Mesenchymal stem cell (in vitro differentiated cells and primary cell): ENCODE data around the gene CCDC188.

Experiments used
- DNase-seq: peaks from one replicate; pipeline ENCODE4 v3.0.0-alpha.2; 2013
- H2AFZ ChIP-seq: one replicate; pipeline ENCODE4 v1.6.1; 2013; ENCODE audit warnings: low read depth, mild to moderate bottlenecking, control low read depth, inconsistent platforms, low read length, moderate library complexity
- H2AK5ac ChIP-seq: 2 replicates; pipeline ENCODE4 v1.6.1; 2013; ENCODE audit warnings: low read length, moderate library complexity, mild to moderate bottlenecking, inconsistent platforms; ENCODE audit not compliant: severe bottlenecking
- H2BK120ac ChIP-seq: one replicate; pipeline ENCODE4 v1.6.1; 2013; ENCODE audit warnings: low read depth, mild to moderate bottlenecking, inconsistent platforms, low read length, moderate library complexity
- H2BK12ac ChIP-seq, 2 experiments: one replicate each; pipeline ENCODE4 v1.6.1; 2013; ENCODE audit warnings: inconsistent platforms in 2 of 2, low read length in 2 of 2, mild to moderate bottlenecking in 2 of 2, moderate library complexity in 2 of 2, control low read depth in 1 of 2
- H2BK15ac ChIP-seq: one replicate; pipeline ENCODE4 v1.6.1; 2013; ENCODE audit warnings: mild to moderate bottlenecking, low read depth, inconsistent platforms; ENCODE audit not compliant: poor library complexity, severe bottlenecking
- H2BK5ac ChIP-seq: 2 replicates; pipeline ENCODE4 v1.6.1; 2013; ENCODE audit warnings: low read depth, mild to moderate bottlenecking, low read length, control low read depth, inconsistent platforms; ENCODE audit not compliant: poor library complexity, severe bottlenecking
- H3K14ac ChIP-seq, 2 experiments: one replicate each; pipeline ENCODE4 v1.6.1; 2013; ENCODE audit warnings: inconsistent platforms in 2 of 2, low read length in 2 of 2, control low read depth in 1 of 2, mild to moderate bottlenecking in 1 of 2, moderate library complexity in 1 of 2
- H3K18ac ChIP-seq, 2 experiments: one replicate each; pipeline ENCODE4 v1.6.1; 2013; ENCODE audit warnings: inconsistent platforms in 2 of 2, low read length in 2 of 2, control low read depth in 1 of 2, low read depth in 1 of 2, mild to moderate bottlenecking in 1 of 2
- H3K23ac ChIP-seq, 2 experiments: one replicate each; pipeline ENCODE4 v1.6.1; 2013; ENCODE audit warnings: inconsistent platforms in 2 of 2, low read length in 2 of 2, mild to moderate bottlenecking in 2 of 2, moderate library complexity in 2 of 2, control low read depth in 1 of 2
- H3K27ac ChIP-seq: 2 replicates; pipeline ENCODE4 v1.5.1; 2013; ENCODE audit warnings: mild to moderate bottlenecking, moderate library complexity, low read length, control low read depth, inconsistent platforms; ENCODE audit not compliant: poor library complexity, severe bottlenecking
- H3K27me3 ChIP-seq, 2 experiments: 2 replicates each; pipeline versions ENCODE4 v1.6.1 to v1.7.0; 2013; ENCODE audit warnings: low read length in 2 of 2, mild to moderate bottlenecking in 2 of 2, moderate library complexity in 2 of 2, control low read depth in 1 of 2, inconsistent platforms in 1 of 2; ENCODE audit not compliant: control insufficient read depth in 1 of 2, insufficient read depth in 1 of 2
- H3K36me3 ChIP-seq, 2 experiments: 2 replicates each; pipeline versions ENCODE4 v1.6.1 to v1.7.0; 2013; ENCODE audit warnings: low read length in 2 of 2, control low read depth in 1 of 2, inconsistent platforms in 1 of 2, low read depth in 1 of 2, mild to moderate bottlenecking in 1 of 2; ENCODE audit not compliant: insufficient read depth in 2 of 2, control insufficient read depth in 1 of 2
- H3K4ac ChIP-seq, 2 experiments: one replicate each; pipeline ENCODE4 v1.6.1; 2013; ENCODE audit warnings: inconsistent platforms in 2 of 2, low read length in 2 of 2, mild to moderate bottlenecking in 2 of 2, moderate library complexity in 2 of 2, control low read depth in 1 of 2, low read depth in 1 of 2
- H3K4me1 ChIP-seq: 2 replicates; pipeline ENCODE4 v1.6.1; 2013; ENCODE audit warnings: low read depth, low read length, control low read depth; ENCODE audit not compliant: control insufficient read depth, insufficient read depth
- H3K4me2 ChIP-seq: 2 replicates; pipeline ENCODE4 v1.6.1; 2013; ENCODE audit warnings: low read length, mild to moderate bottlenecking, inconsistent platforms; ENCODE audit not compliant: poor library complexity, severe bottlenecking
- H3K4me3 ChIP-seq, 2 experiments: 2 replicates each; pipeline versions ENCODE4 v1.5.1 to v1.7.0; 2013; ENCODE audit warnings: low read length in 2 of 2, mild to moderate bottlenecking in 2 of 2, control low read depth in 1 of 2, low read depth in 1 of 2; ENCODE audit not compliant: insufficient read depth in 1 of 2
- H3K79me1 ChIP-seq: replicated peaks from 2 replicates; pipeline ENCODE4 v1.6.1; 2013; ENCODE audit warnings: mild to moderate bottlenecking, control low read depth, low read length, inconsistent platforms; ENCODE audit not compliant: poor library complexity, severe bottlenecking
- H3K9ac ChIP-seq: 2 replicates; pipeline ENCODE4 v1.7.0; 2013; ENCODE audit warnings: mild to moderate bottlenecking, low read length, moderate library complexity
- H3K9me3 ChIP-seq: 2 replicates; pipeline ENCODE4 v1.7.0; 2013; ENCODE audit warnings: mild to moderate bottlenecking, low read length; ENCODE audit not compliant: control insufficient read depth
- H4K8ac ChIP-seq: one replicate; pipeline ENCODE4 v1.6.1; 2013; ENCODE audit warnings: inconsistent platforms, mild to moderate bottlenecking, low read length, moderate library complexity
- H4K91ac ChIP-seq: one replicate; pipeline ENCODE4 v1.6.1; 2013; ENCODE audit warnings: mild to moderate bottlenecking, low read length, inconsistent platforms
- WGBS: methylation state at CpG from one replicate; pipeline ENCODE4 v1.1.7; 2013; ENCODE audit warnings: mixed read lengths; 5-methylcytosine and 5-hydroxymethylcytosine counted together

Gene CCDC188

DNA sequence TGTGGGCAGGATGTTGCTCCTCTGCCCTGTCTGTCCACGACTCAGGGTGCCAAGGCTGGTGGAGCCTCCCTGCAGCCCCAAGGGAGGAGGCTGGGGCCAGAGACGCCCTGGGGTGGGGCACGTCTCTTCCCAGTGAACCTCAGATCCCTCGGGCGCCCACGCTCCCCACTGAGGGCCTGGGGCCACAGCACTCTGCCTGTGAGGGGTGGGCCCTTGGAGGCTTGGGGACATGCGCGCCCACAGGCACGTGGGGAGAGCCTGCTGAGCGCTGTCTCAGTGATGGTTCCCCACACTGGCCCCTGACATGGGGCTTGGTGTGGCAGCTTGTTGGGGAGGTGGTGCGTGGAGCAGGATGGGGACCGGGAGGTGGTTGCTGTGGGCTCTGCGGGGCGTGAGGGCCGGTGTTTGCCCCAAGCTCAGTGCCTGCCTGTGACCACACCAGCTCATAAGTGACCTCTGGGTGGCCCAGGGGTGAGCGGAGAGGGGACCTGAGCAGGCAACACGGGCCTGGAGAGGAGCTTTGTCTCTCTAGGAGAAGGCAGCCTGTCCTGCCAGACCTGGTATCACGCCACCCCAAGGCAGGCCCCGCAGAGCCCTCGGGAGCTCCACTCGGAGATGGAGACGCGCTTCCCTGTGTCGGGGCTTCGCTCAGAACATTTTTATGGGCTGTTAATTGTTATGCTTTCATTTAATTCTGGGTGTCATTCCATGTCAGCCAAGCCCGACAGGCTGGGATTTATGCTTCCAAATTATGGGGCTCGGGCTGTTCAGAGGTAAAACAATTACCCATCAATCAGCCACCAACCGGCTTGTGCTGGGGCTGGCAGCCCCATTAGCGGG lies 27.4 kb upstream of the CCDC188 start:
- no peak overlapping the region for H3K23ac ChIP-seq
- H3K36me3 ChIP-seq, result no peaks in the 10 kb centered on the region
- peaks cover 38 to 49% of the 10 kb centered on the region in 2 experiments for H3K27me3 ChIP-seq
- no peak overlapping the region for H2BK5ac ChIP-seq
- DNase-seq, result no peak
- H3K27ac ChIP-seq, result no peak overlapping the region
- H3K9ac ChIP-seq, result no peak overlapping the region
- H2AFZ ChIP-seq, result no peak overlapping the region
- no peak overlapping the region for H4K8ac ChIP-seq
- H3K14ac ChIP-seq, result no peak overlapping the region
- no peak overlapping the region for H3K4me3 ChIP-seq
- H2BK12ac ChIP-seq, result no peak overlapping the region
- no peaks in the 10 kb centered on the region for H3K79me1 ChIP-seq
- no peaks in the 10 kb centered on the region for H3K9me3 ChIP-seq
- H3K18ac ChIP-seq, result no peak overlapping the region
- no peak overlapping the region for H3K4ac ChIP-seq
- H3K4me1 ChIP-seq, result peaks cover 3% of the 10 kb centered on the region
- no peak overlapping the region for H2BK120ac ChIP-seq
- no peak overlapping the region for H2BK15ac ChIP-seq
- WGBS, result 90% methylated on average over 29 of the region's 29 CpGs
- H4K91ac ChIP-seq, result no peak overlapping the region
- H3K4me2 ChIP-seq, result no peak overlapping the region
- H2AK5ac ChIP-seq, result no peak overlapping the region

GRCh38 chr22:20177217-20177911 lies 26.5 kb upstream of the CCDC188 start:
- Histone ChIP-seq H3K18ac (no peak overlapping the region), H3K9ac (no peak overlapping the region), H2AK5ac (no peak overlapping the region), H3K4me3 (no peak overlapping the region), H3K36me3 (no peaks in the 10 kb centered on the region), H2BK120ac (no peak overlapping the region), H2AFZ (no peak overlapping the region), H2BK15ac (no peak overlapping the region), H3K9me3 (no peaks in the 10 kb centered on the region), H3K14ac (no peak overlapping the region), H3K4me1 (peaks cover 3% of the 10 kb centered on the region), H4K91ac (no peak overlapping the region), H3K27me3 (peaks cover 38 to 48% of the 10 kb centered on the region in 2 experiments), H2BK12ac (no peak overlapping the region), H3K23ac (no peak overlapping the region), H3K27ac (no peak overlapping the region), H2BK5ac (no peak overlapping the region), H3K4ac (no peak overlapping the region), H4K8ac (no peak overlapping the region), H3K79me1 (no peaks in the 10 kb centered on the region), H3K4me2 (no peak overlapping the region)
- no peak for DNase-seq
- 87% methylated on average over 21 of the region's 21 CpGs for WGBS

- peak overlapping the region; percentile 42 for H4K8ac ChIP-seq
- H3K36me3 ChIP-seq, result no peaks in the 10 kb centered on the region
- H4K91ac ChIP-seq, result no peak overlapping the region
- H3K27ac ChIP-seq, result no peak overlapping the region
- no peak overlapping the region for H3K23ac ChIP-seq
- H2AFZ ChIP-seq, result no peak overlapping the region
- no peak overlapping the region for H3K4ac ChIP-seq
- H2BK12ac ChIP-seq, result no peak overlapping the region
- H2BK120ac ChIP-seq, result no peak overlapping the region
- no peaks in the 10 kb centered on the region for H3K9me3 ChIP-seq
- no peak overlapping the region for H2BK5ac ChIP-seq
- H3K79me1 ChIP-seq, result no peaks in the 10 kb centered on the region
- H2BK15ac ChIP-seq, result no peak overlapping the region
- no peak overlapping the region for H2AK5ac ChIP-seq
- no peak overlapping the region for H3K14ac ChIP-seq
- no peak overlapping the region for H3K18ac ChIP-seq
- H3K4me2 ChIP-seq, result no peak overlapping the region
- 78% methylated on average over 16 of the region's 17 CpGs for WGBS
- H3K4me1 ChIP-seq, result peaks cover 3% of the 10 kb centered on the region
- DNase-seq, result no peak
- H3K9ac ChIP-seq, result no peak overlapping the region
- H3K4me3 ChIP-seq, result no peak overlapping the region
- H3K27me3 ChIP-seq, result peaks cover 38 to 47% of the 10 kb centered on the region in 2 experiments
Measured at GRCh38 chr22:20176421-20177085, 25.7 kb upstream of the CCDC188 start.

GRCh38 chr22:20175597-20175900 lies 24.7 kb upstream of the CCDC188 start:
- no peak overlapping the region for H3K18ac ChIP-seq
- H3K4me2 ChIP-seq, result no peak overlapping the region
- 78% methylated on average over 11 of the region's 12 CpGs for WGBS
- no peak overlapping the region for H3K9ac ChIP-seq
- H2AK5ac ChIP-seq, result no peak overlapping the region
- H3K27ac ChIP-seq, result no peak overlapping the region
- H3K23ac ChIP-seq, result no peak overlapping the region
- no peaks in the 10 kb centered on the region for H3K4me1 ChIP-seq
- no peak overlapping the region for H2BK5ac ChIP-seq
- H3K27me3 ChIP-seq, result peaks cover 38 to 47% of the 10 kb centered on the region in 2 experiments
- H2BK120ac ChIP-seq, result no peak overlapping the region
- H4K91ac ChIP-seq, result no peak overlapping the region
- no peak overlapping the region for H2AFZ ChIP-seq
- DNase-seq, result no peak
- H2BK15ac ChIP-seq, result no peak overlapping the region
- H3K9me3 ChIP-seq, result no peaks in the 10 kb centered on the region
- H3K14ac ChIP-seq, result no peak overlapping the region
- H3K4me3 ChIP-seq, result no peak overlapping the region
- H3K79me1 ChIP-seq, result no peaks in the 10 kb centered on the region
- no peaks in the 10 kb centered on the region for H3K36me3 ChIP-seq
- H3K4ac ChIP-seq, result no peak overlapping the region
- no peak overlapping the region for H4K8ac ChIP-seq
- H2BK12ac ChIP-seq, result no peak overlapping the region
